ENCODE results near the gene PCDH20.

- TF ChIP-seq CTCF (IDR thresholded peaks at IDR 0.05): no peak
- no peak for TF ChIP-seq POLR2A (IDR thresholded peaks at IDR 0.05)
These were observed at the start of gene PCDH20 for GRCh38 chr13:61415749-61416148.

Measured in right lobe of liver (tissue), 4 donors.